PC-3 (cell line): Measurements from ENCODE around the gene FANK1. TPM values are rescaled to one million over a fixed set of nuclear protein-coding genes. Genes with fewer than 3 reads are reported as not detected.

ENCODE experiments used
- ATAC-seq: fragments of 200-7000 bp; cut with Tn5 transposase; 2 replicates; pipeline ENCODE4 v1.9.1; 2020; ENCODE audit warnings: mild to moderate bottlenecking, moderate library complexity
- BruUV-seq: library from RNA; stranded (reverse); fragments of 400-500 nt; replicated peaks from 2 replicates; lab custom pipeline; 2021; lab: Mats Ljungman, UMichigan
- CTCF ChIA-PET: fragments of 300-600 bp; sonication (Branson Sonifier 250); formaldehyde crosslinking; loops from one replicate; lab custom pipeline; 2022; ENCODE audit warnings: antibody characterized with exemption; lab: Charles Lee
- POLR2A ChIA-PET: fragments of 300-600 bp; sonication (Branson Sonifier 250); formaldehyde crosslinking; loops from one replicate; lab custom pipeline; 2022; ENCODE audit warnings: antibody characterized with exemption; ENCODE audit not compliant: unreplicated experiment; lab: Charles Lee
- DNase-seq: peaks from one replicate; pipeline ENCODE4 v3.0.0-alpha.2; 2015
- H2AFZ ChIP-seq: fragments of 300-600 bp; sonication (generic); 2 replicates; pipeline ENCODE4 v1.6.0; 2016; ENCODE audit warnings: antibody characterized with exemption, low read length
- H3F3A ChIP-seq: fragments of 300-600 bp; sonication (generic); one replicate; pipeline ENCODE4 v1.6.0; 2017; ENCODE audit warnings: antibody characterized with exemption, low read length, control low read depth, mild to moderate bottlenecking; ENCODE audit not compliant: unreplicated experiment
- H3K27ac ChIP-seq: fragments of 300-600 bp; sonication (generic); 2 replicates; pipeline ENCODE4 v1.5.1; 2016; ENCODE audit warnings: mild to moderate bottlenecking, low read length
- H3K27me3 ChIP-seq: fragments of 300-600 bp; sonication (generic); 2 replicates; pipeline ENCODE4 v1.6.1; 2016; ENCODE audit warnings: low read length, mixed read lengths
- H3K36me3 ChIP-seq: fragments of 300-600 bp; sonication (generic); 2 replicates; pipeline ENCODE4 v1.6.1; 2016; ENCODE audit warnings: low read depth, mixed run types, low read length, mixed read lengths
- H3K4me1 ChIP-seq: fragments of 300-600 bp; sonication (generic); 2 replicates; pipeline ENCODE4 v1.5.1; 2016; ENCODE audit warnings: low read length; ENCODE audit not compliant: insufficient read depth
- H3K4me2 ChIP-seq: fragments of 300-600 bp; sonication (generic); 2 replicates; pipeline ENCODE4 v1.6.0; 2016; ENCODE audit warnings: low read length
- H3K4me3 ChIP-seq: fragments of 300-600 bp; sonication (generic); 2 replicates; pipeline ENCODE4 v1.5.1; 2016; ENCODE audit warnings: mild to moderate bottlenecking, low read length, mixed read lengths
- H3K79me2 ChIP-seq: fragments of 300-600 bp; sonication (generic); 2 replicates; pipeline ENCODE4 v1.6.1; 2017; ENCODE audit warnings: low read length, mixed read lengths
- H3K9ac ChIP-seq: fragments of 300-600 bp; sonication (generic); 2 replicates; pipeline ENCODE4 v1.6.0; 2016; ENCODE audit warnings: mild to moderate bottlenecking, low read length
- H3K9me2 ChIP-seq: fragments of 300-600 bp; sonication (generic); replicated peaks from 2 replicates; pipeline ENCODE4 v1.6.1; 2016; ENCODE audit warnings: mixed run types, low read length, mixed read lengths
- H3K9me3 ChIP-seq: fragments of 300-600 bp; sonication (generic); 2 replicates; pipeline ENCODE4 v1.6.1; 2016; ENCODE audit warnings: low read length, mixed read lengths
- H4K20me1 ChIP-seq: fragments of 300-600 bp; sonication (generic); 2 replicates; pipeline ENCODE4 v1.6.1; 2016; ENCODE audit warnings: low read length, mixed read lengths
- EZH2 ChIP-seq: fragments of 300-600 bp; sonication (generic); IDR thresholded peaks from one replicate; pipeline ENCODE4 v1.6.1; 2017; ENCODE audit warnings: antibody characterized with exemption, mild to moderate bottlenecking, low read length; ENCODE audit not compliant: unreplicated experiment
- EZH2phosphoT487 ChIP-seq: fragments of 300-600 bp; sonication (generic); IDR thresholded peaks from 2 replicates; pipeline ENCODE4 v1.6.1; 2018; ENCODE audit warnings: mild to moderate bottlenecking, antibody characterized with exemption, low read length, borderline replicate concordance
- intact Hi-C: fragments of 100-400 bp; cut with micrococcal nuclease; formaldehyde crosslinking; loops from 2 replicates; pipeline ENCODE4 v1.9.0; 2023
- total RNA-seq: library from RNA; depleted of rRNA; stranded (reverse); fragments of >200 nt; gene quantifications from 2 replicates; pipeline ENCODE4 v1.2.3, GENCODE V29; 2014
- TF ChIP-seq, protein P1 (sequence below): fragments of 300-600 bp; sonication (generic); conservative IDR thresholded peaks from 2 replicates; pipeline ENCODE4 v1.5.1; 2017; ENCODE audit warnings: antibody characterized with exemption, low read depth, mild to moderate bottlenecking, low read length

The FANK1 gene
- total RNA-seq, 1 experiment from 2014 or later: 0.95 TPM

DNA sequence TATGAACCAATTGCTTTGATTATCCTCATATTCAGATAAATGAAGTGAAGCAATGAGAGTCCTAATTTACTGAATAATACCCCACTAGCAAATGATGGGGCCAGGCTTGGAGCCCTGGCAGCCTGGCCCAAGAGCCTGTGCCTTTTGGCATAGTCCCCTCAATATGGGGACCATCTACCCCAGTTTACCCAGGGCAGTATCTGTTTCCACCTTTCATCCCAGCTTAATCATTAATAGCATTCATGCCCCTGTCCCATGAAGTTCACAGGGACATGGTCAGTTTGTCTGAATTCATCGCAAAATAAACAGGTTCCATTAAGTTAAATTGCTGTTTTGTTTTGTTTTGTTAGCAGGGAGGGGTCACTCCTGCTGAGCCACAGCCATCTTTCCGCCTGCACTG lies 47.5 kb upstream of the FANK1 start:
- no TSS peak for BruUV-seq
- no peak for ATAC-seq
- CTCF ChIA-PET: no interaction called here

DNA sequence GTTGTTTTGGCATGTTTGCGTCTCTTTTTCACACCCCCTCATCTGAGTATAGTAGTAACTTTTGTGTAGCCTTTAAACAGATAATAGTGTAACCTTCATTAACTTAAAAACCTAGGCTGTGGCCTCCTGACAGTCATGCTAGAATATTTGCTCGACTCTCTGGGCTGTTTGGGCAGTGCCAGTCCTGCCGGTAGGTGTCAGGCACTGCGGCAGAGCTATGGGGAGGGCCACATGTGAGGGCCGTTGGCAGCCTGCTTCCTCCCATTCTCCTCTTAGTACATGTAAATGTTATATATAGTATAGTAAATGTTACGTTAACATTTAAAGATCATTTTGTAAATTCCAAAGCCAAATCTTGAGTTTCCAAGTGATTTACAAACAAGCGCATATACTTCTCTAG lies 46.9 kb upstream of the FANK1 start:
- Histone ChIP-seq H3K4me2 (no peak overlapping the region), H3K79me2 (no peaks in the 10 kb centered on the region), H3K36me3 (peaks cover 5% of the 10 kb centered on the region; the same call in 1 of the 2 replicates), H4K20me1 (no peaks in the 10 kb centered on the region), H3K9me2 (no peaks in the 10 kb centered on the region), H3K4me3 (no peak overlapping the region), H3F3A (no peaks in the 10 kb centered on the region), H3K9me3 (no peaks in the 10 kb centered on the region), H3K27me3 (no peaks in the 10 kb centered on the region), H3K4me1 (no peaks in the 10 kb centered on the region), H3K9ac (no peak overlapping the region), H3K27ac (no peak overlapping the region), H2AFZ (no peak overlapping the region)
- TF ChIP-seq EZH2phosphoT487 (no peak), EZH2 (no peak)
- TF ChIP-seq, protein P1, sequence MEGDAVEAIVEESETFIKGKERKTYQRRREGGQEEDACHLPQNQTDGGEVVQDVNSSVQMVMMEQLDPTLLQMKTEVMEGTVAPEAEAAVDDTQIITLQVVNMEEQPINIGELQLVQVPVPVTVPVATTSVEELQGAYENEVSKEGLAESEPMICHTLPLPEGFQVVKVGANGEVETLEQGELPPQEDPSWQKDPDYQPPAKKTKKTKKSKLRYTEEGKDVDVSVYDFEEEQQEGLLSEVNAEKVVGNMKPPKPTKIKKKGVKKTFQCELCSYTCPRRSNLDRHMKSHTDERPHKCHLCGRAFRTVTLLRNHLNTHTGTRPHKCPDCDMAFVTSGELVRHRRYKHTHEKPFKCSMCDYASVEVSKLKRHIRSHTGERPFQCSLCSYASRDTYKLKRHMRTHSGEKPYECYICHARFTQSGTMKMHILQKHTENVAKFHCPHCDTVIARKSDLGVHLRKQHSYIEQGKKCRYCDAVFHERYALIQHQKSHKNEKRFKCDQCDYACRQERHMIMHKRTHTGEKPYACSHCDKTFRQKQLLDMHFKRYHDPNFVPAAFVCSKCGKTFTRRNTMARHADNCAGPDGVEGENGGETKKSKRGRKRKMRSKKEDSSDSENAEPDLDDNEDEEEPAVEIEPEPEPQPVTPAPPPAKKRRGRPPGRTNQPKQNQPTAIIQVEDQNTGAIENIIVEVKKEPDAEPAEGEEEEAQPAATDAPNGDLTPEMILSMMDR: no peak
- ChIA-PET CTCF (no interaction called here), POLR2A (no interaction called here)
- ATAC-seq: no peak
- no TSS peak for BruUV-seq
- intact Hi-C loops: no loop called here
- no peak for DNase-seq

More for the DNA sequence above, 47.5 kb upstream of the FANK1 start:
- Histone ChIP-seq H3K27ac (no peak overlapping the region), H3K4me3 (no peak overlapping the region), H3K9ac (no peak overlapping the region), H2AFZ (no peak overlapping the region), H3K9me3 (no peaks in the 10 kb centered on the region), H3K4me1 (no peaks in the 10 kb centered on the region), H4K20me1 (no peaks in the 10 kb centered on the region), H3K9me2 (no peaks in the 10 kb centered on the region), H3K79me2 (no peaks in the 10 kb centered on the region), H3F3A (no peaks in the 10 kb centered on the region), H3K4me2 (no peak overlapping the region), H3K27me3 (no peaks in the 10 kb centered on the region), H3K36me3 (peaks cover 5% of the 10 kb centered on the region; the same call in 1 of the 2 replicates)
- TF ChIP-seq, protein P1: no peak
- TF ChIP-seq EZH2 (no peak), EZH2phosphoT487 (no peak)
- DNase-seq: no peak
- POLR2A ChIA-PET: no interaction called here
- intact Hi-C loops: no loop called here

DNA sequence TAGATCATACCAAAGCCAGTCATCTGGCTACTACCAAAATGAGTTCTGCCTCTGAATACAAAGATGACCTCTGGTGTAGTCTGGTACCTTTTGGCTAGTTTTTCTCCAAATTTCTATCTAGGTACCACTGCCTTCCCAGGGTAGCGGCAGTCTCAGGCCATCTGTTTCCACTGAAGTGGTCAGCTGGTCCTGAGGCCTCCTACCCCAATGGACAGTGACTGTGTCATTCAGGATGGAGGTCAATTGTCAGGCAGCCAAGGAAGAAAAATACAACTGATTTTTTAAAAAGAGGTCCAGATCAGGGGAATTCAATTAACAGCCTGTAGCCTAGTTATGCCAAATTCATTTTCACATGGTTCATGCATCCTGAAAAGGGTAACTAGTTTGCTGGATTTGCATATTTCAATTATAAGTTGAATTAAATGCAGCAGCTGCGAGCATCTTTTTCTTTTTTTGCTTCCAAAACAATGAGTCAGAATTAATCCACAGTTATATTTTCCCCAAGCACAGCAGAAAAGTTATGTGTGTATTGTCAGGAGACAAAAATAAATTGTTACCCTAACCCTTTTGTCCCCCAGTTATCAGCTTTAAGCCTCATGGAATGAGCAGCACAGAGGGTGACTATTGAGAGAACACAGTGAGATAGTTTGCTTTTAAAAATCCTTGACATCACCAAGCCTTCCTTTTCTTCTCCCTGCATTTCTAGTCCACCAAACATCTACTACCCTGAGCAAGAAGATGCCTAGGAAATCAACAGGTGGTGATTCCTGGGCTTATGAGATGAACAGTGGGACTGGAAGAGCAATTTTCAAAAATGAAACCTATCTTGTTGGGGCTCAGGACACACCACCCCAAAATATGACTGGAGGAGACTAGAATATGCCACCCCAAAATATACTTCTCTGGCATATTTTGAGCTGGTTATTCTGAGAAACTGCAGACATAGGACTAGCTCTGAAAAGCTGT lies 45.3 kb upstream of the FANK1 start:
- no peaks in the 10 kb centered on the region for H3K9me3 ChIP-seq
- no peak for DNase-seq
- ChIA-PET POLR2A (no interaction called here), CTCF (no interaction called here)
- peaks cover 5% of the 10 kb centered on the region; the same call in 1 of the 2 replicates for H3K36me3 ChIP-seq
- no peaks in the 10 kb centered on the region for H3K79me2 ChIP-seq
- no peaks in the 10 kb centered on the region for H4K20me1 ChIP-seq
- no peaks in the 10 kb centered on the region for H3K4me1 ChIP-seq
- intact Hi-C loops: no loop called here
- no peak for TF ChIP-seq EZH2phosphoT487
- TF ChIP-seq EZH2: no peak
- TF ChIP-seq, protein P1: no peak
- H3K9ac ChIP-seq: no peak overlapping the region
- H3K9me2 ChIP-seq: no peaks in the 10 kb centered on the region
- H2AFZ ChIP-seq: no peak overlapping the region
- BruUV-seq: no TSS peak
- H3K27ac ChIP-seq: no peak overlapping the region
- no peak for ATAC-seq
- no peak overlapping the region for H3K4me3 ChIP-seq
- no peaks in the 10 kb centered on the region for H3K27me3 ChIP-seq
- no peak overlapping the region for H3K4me2 ChIP-seq
- no peaks in the 10 kb centered on the region for H3F3A ChIP-seq
